Gastroesophageal sphincter (tissue), 3 donors: ENCODE results near the gene BABAM2.

Source experiments
- CTCF ChIP-seq, 4 experiments: fragments of 200-600 bp in 2 of 4; fragments of 450-650 bp in 2 of 4; sonication (generic) in 1 of 4; IDR thresholded peaks; one replicate each; pipeline ENCODE4 v1.5.1; 2017 to 2019; ENCODE audit warnings: antibody characterized with exemption in 4 of 4, mild to moderate bottlenecking in 2 of 4, moderate library complexity in 2 of 4
- EP300 ChIP-seq: sonication (generic); formaldehyde crosslinking; IDR thresholded peaks from one replicate; pipeline ENCODE4 v1.6.1; 2017; ENCODE audit warnings: antibody characterized with exemption, mild to moderate bottlenecking
- POLR2A ChIP-seq, 2 donors: fragments of 450-650 bp; IDR thresholded peaks; one replicate each; pipeline ENCODE4 v1.6.1; 2017; ENCODE audit warnings: antibody characterized with exemption in 2 of 2, mild to moderate bottlenecking in 2 of 2, moderate library complexity in 1 of 2
- POLR2AphosphoS5 ChIP-seq: sonication (generic); formaldehyde crosslinking; IDR thresholded peaks from one replicate; pipeline ENCODE4 v1.6.1; 2017; ENCODE audit warnings: antibody characterized with exemption

- TF ChIP-seq CTCF (IDR thresholded peaks at IDR 0.05) (no peak), POLR2A (IDR thresholded peaks at IDR 0.05) (no peak), POLR2AphosphoS5 (no peak), EP300 (no peak)
Measured at GRCh38 chr2:27912512-27912911, 22.0 kb downstream of the BABAM2 start.
